HT-29 (cell line): Measurements from ENCODE around the gene CACNA1E. TPM values are rescaled to one million over a fixed set of nuclear protein-coding genes. Genes with fewer than 3 reads are reported as not detected.

Source experiments
- DNase-seq: peaks from one replicate; pipeline ENCODE4 v3.0.0-alpha.2; 2015; ENCODE audit warnings: low spot score
- total RNA-seq: library from RNA; depleted of rRNA; stranded (reverse); fragments of >200 nt; shearing (Covaris generic); gene quantifications from 2 replicates; pipeline ENCODE4 v1.2.3, GENCODE V29; 2014

Gene CACNA1E
- total RNA-seq, 1 experiment from 2014 or later: not detected

GRCh38 chr1:181484821-181485220 lies 1.5 kb downstream of the CACNA1E start:
- DNase-seq: no peak

GRCh38 chr1:181485287-181486097 lies 2.2 kb downstream of the CACNA1E start:
- DNase-seq: no peak

GRCh38 chr1:181486098-181486420 lies 2.7 kb downstream of the CACNA1E start:
- no peak for DNase-seq

- no peak for DNase-seq
Measured at GRCh38 chr1:181488866-181489265, 5.5 kb downstream of the CACNA1E start.

- no peak for DNase-seq
Measured at GRCh38 chr1:181490276-181490675, 7.0 kb downstream of the CACNA1E start.

- no peak for DNase-seq
Measured at GRCh38 chr1:181490740-181491712, 7.7 kb downstream of the CACNA1E start.

- no peak for DNase-seq
Measured at GRCh38 chr1:181493166-181493565, 9.8 kb downstream of the CACNA1E start.

- no peak for DNase-seq
Measured at GRCh38 chr1:181493885-181494284, 10.6 kb downstream of the CACNA1E start.

GRCh38 chr1:181496759-181497158 lies 13.4 kb downstream of the CACNA1E start:
- DNase-seq: no peak

- no peak for DNase-seq
Measured at GRCh38 chr1:181497870-181498269, 14.6 kb downstream of the CACNA1E start.

- DNase-seq: no peak
Measured at GRCh38 chr1:181499825-181500224, 16.5 kb downstream of the CACNA1E start.

- no peak for DNase-seq
Measured at GRCh38 chr1:181500636-181501035, 17.3 kb downstream of the CACNA1E start.

GRCh38 chr1:181501612-181502011 lies 18.3 kb downstream of the CACNA1E start:
- no peak for DNase-seq

GRCh38 chr1:181503171-181503810 lies 20.0 kb downstream of the CACNA1E start:
- DNase-seq: no peak

GRCh38 chr1:181504399-181504842 lies 21.1 kb downstream of the CACNA1E start:
- peak; percentile 72 for DNase-seq

- no peak for DNase-seq
Measured at GRCh38 chr1:181506563-181507353, 23.4 kb downstream of the CACNA1E start.

GRCh38 chr1:181508486-181509165 lies 25.3 kb downstream of the CACNA1E start:
- no peak for DNase-seq

- no peak for DNase-seq
Measured at GRCh38 chr1:181513786-181514297, 30.5 kb downstream of the CACNA1E start.

GRCh38 chr1:181514298-181515290 lies 31.3 kb downstream of the CACNA1E start:
- no peak for DNase-seq
